SK-N-MC (cell line): ENCODE data around the gene TPSAB1.

ENCODE experiments used
- EZH2 ChIP-seq: fragments of 200-600 bp; sonication (generic); IDR thresholded peaks from one replicate; pipeline ENCODE4 v1.6.1; 2017; ENCODE audit warnings: antibody characterized with exemption
- POLR2AphosphoS5 ChIP-seq: IDR thresholded peaks from 2 replicates; pipeline ENCODE4 v1.6.1; 2012; ENCODE audit warnings: mild to moderate bottlenecking, low read depth, low read length, borderline replicate concordance

DNA sequence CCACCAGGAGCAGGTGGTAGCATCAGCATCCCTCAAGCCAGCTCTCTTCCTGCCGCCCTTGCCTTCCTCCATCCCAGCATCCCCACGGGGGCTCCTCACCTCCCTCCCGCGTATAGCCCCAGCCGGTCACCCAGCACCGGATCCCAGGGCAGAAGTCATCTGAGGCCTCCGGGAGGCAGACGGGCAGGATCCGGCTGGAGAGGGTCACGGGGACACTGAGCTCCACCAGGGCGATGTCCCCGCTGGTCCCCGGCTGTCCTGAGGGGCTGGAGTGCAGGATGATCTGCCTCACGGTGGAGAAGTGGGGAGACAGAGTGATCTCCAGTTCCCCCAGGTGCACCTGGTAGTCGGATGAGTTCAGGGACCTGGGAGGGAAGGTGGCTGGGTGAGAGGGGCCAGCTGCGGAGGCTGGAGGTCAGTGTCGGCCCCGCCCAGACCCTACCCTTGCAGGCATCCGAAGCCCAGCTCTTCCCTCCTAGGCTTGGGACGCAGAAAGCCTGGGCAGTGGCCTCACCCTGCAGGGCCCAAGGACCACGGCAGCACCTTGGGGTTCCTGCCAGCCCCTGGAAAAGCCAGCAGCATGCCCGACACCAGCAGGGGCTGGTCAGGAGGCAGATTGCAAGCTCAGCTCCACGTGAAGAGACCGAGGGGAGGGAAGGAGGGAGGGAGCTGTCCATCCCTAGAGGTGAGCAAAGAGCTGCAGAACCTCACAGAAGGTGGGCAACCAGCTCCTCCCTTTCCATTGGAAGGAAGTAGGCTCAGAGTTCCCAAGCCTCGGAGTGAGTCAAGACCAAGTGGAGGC, 17.8 kb upstream of the TPSAB1 start:
- TF ChIP-seq EZH2 (no peak), POLR2AphosphoS5 (no peak)
